ENCODE measurements around the gene SHFL.

The SHFL gene

DNA sequence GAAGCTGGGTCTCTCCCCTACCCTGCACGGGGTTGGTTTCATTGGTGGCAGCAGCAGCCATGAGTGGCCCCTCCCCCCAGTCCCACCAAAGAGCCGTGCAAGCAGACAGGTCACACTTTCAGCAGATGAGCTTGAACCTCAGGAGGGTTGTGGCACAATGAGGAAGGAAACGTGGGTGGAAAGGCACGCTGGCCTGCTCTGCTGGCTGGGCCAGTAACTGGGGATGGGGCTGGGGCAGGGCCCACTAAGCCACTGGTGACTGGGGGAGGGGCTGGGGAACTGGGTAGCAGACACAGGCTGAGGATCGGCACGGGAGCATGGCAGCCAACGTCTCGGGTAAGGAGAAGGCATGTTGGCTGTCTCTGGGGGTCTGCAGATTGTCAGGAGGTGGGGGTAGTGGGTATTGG, 25.3 kb downstream of the SHFL start, which contains the start of gene P2RY11:
Gene P2RY11 (plus strand): TSS at position 289 of the 407 bp plus-strand sequence. CDS start 29 bp downstream, at position 318.
- TF ChIP-seq, protein P1, sequence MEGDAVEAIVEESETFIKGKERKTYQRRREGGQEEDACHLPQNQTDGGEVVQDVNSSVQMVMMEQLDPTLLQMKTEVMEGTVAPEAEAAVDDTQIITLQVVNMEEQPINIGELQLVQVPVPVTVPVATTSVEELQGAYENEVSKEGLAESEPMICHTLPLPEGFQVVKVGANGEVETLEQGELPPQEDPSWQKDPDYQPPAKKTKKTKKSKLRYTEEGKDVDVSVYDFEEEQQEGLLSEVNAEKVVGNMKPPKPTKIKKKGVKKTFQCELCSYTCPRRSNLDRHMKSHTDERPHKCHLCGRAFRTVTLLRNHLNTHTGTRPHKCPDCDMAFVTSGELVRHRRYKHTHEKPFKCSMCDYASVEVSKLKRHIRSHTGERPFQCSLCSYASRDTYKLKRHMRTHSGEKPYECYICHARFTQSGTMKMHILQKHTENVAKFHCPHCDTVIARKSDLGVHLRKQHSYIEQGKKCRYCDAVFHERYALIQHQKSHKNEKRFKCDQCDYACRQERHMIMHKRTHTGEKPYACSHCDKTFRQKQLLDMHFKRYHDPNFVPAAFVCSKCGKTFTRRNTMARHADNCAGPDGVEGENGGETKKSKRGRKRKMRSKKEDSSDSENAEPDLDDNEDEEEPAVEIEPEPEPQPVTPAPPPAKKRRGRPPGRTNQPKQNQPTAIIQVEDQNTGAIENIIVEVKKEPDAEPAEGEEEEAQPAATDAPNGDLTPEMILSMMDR (IDR thresholded peaks at IDR 0.05; ENCODE audit: borderline replicate concordance, control extremely low read depth, extremely low read depth, insufficient read depth, missing control alignments) = no peak
- in situ Hi-C loops (cut with MboI; ENCODE audit: low sequenced_read_pairs, unreplicated experiment) = no loop called here
- DNase-seq (ENCODE audit: low spot score) = peak; percentile 59

DNA sequence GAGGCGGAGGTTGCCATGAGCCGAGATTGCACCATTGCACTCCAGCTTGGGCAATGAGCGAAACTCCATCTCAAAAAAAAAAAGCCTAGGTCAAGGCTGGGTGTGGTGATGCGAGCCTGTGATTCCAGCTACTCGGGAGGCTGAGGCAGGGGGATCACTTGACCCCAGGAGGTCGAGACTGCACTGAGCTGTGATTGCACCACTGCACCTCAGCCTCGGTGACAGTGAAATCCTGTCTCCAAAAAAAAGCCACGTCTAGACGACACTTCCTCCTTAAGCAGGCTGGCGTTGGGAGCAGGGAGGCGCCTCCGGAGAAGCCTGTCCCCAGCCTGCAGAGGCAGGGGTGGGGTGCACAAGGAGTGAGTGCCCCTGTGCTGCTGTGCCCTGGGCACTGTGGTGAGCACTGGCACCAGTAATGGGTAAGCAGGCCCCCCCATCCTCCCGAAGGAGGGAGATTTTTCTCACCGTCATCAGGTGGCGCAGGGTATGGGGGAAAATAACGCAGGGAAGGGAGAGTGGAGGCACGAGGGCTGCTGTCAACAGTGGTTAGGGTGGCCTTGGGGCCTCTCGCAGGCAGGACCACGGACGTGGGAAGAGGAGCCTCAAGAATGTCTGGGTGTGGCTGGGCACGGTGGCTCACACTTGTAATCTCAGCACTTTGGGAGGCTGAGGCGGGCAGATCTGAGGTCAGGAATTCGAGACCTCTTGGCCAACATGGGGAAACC, 26.1 kb downstream of the SHFL start:
- TF ChIP-seq, protein P1 (IDR thresholded peaks at IDR 0.05; ENCODE audit: borderline replicate concordance, control extremely low read depth, extremely low read depth, insufficient read depth, missing control alignments) = no peak
- no peak for DNase-seq (ENCODE audit: low spot score)
- in situ Hi-C loops (cut with MboI; ENCODE audit: low sequenced_read_pairs, unreplicated experiment) = no loop called here

DNA sequence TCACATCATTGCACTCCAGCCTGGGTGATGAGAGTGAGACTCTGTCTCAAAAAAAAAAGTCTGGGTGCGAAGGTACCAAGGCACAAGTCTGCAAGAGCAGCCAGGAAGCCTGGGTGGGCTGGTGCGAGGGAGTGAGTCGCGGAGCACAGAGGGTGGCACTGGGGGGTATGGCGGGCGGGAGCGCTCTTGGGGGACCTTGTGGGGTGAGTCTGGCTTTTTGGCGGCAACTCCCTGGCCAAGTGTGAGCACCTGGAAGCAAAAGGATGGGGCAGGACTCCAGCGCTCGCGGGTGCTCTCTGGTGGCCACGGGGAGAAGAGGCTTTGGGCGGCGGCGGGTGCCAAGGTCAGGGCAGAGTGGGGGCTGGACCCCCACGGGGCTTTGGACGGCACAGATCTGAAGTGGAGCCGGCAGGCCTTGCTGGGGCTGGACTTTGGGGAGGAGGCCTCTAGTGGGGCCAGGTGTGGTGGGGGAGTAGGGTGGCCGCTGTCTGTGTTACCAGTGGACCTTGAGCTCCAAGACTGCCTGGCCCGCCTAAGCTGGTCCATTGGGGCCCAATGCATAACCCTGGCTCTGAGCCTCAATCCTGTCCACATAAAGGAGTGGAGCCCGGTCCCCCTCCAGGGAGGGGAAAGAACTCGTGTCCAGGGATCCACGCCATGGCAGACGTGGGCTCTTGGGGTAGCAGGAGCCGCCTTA, 26.9 kb downstream of the SHFL start:
- in situ Hi-C loops (cut with MboI; ENCODE audit: low sequenced_read_pairs, unreplicated experiment) = no loop called here
- peak; percentile 73 for DNase-seq (ENCODE audit: low spot score)
- TF ChIP-seq, protein P1 (IDR thresholded peaks at IDR 0.05; ENCODE audit: borderline replicate concordance, control extremely low read depth, extremely low read depth, insufficient read depth, missing control alignments) = peak; percentile 76

DNA sequence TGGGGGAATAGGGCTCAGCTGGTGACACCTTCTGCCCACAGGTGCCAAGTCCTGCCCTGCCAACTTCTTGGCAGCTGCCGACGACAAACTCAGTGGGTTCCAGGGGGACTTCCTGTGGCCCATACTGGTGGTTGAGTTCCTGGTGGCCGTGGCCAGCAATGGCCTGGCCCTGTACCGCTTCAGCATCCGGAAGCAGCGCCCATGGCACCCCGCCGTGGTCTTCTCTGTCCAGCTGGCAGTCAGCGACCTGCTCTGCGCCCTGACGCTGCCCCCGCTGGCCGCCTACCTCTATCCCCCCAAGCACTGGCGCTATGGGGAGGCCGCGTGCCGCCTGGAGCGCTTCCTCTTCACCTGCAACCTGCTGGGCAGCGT, 27.5 kb downstream of the SHFL start:
- in situ Hi-C loops (cut with MboI; ENCODE audit: low sequenced_read_pairs, unreplicated experiment) = no loop called here
- TF ChIP-seq, protein P1 (IDR thresholded peaks at IDR 0.05; ENCODE audit: borderline replicate concordance, control extremely low read depth, extremely low read depth, insufficient read depth, missing control alignments) = no peak
- no peak for DNase-seq (ENCODE audit: low spot score)

DNA sequence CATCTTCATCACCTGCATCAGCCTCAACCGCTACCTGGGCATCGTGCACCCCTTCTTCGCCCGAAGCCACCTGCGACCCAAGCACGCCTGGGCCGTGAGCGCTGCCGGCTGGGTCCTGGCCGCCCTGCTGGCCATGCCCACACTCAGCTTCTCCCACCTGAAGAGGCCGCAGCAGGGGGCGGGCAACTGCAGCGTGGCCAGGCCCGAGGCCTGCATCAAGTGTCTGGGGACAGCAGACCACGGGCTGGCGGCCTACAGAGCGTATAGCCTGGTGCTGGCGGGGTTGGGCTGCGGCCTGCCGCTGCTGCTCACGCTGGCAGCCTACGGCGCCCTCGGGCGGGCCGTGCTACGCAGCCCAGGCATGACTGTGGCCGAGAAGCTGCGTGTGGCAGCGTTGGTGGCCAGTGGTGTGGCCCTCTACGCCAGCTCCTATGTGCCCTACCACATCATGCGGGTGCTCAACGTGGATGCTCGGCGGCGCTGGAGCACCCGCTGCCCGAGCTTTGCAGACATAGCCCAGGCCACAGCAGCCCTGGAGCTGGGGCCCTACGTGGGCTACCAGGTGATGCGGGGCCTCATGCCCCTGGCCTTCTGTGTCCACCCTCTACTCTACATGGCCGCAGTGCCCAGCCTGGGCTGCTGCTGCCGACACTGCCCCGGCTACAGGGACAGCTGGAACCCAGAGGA, 28.0 kb downstream of the SHFL start:
- no peak for DNase-seq (ENCODE audit: low spot score)
- in situ Hi-C loops (cut with MboI; ENCODE audit: low sequenced_read_pairs, unreplicated experiment) = no loop called here

More for the DNA sequence above, 28.0 kb downstream of the SHFL start:
- TF ChIP-seq, protein P1 (IDR thresholded peaks at IDR 0.05; ENCODE audit: borderline replicate concordance, control extremely low read depth, extremely low read depth, insufficient read depth, missing control alignments) = no peak

All from GM13976 (cell line).